GM23338 (cell line): ENCODE measurements around the gene MICAL3. TPM values are rescaled to one million over a fixed set of nuclear protein-coding genes. Genes with fewer than 3 reads are reported as not detected.

Source experiments
- ATAC-seq: fragments of 200-7000 bp; cut with Tn5 transposase; 3 replicates; pipeline ENCODE4 v1.9.1; 2020
- DNase-seq: peaks from one replicate; pipeline ENCODE4 v3.0.0-alpha.2; 2015; ENCODE audit warnings: low spot score
- H2AFZ ChIP-seq: fragments of 200-600 bp; sonication (generic); 2 replicates; pipeline ENCODE4 v1.8.0; 2016; ENCODE audit warnings: antibody characterized with exemption, mild to moderate bottlenecking, moderate library complexity
- H3F3A ChIP-seq: fragments of 200-600 bp; sonication (generic); replicated peaks from 2 replicates; pipeline ENCODE4 v1.8.0; 2017; ENCODE audit warnings: antibody characterized with exemption, mixed run types, low read depth
- H3K27ac ChIP-seq: fragments of 200-600 bp; sonication (generic); 2 replicates; pipeline ENCODE4 v1.6.1; 2016; ENCODE audit warnings: low read depth
- H3K27me3 ChIP-seq: fragments of 200-600 bp; sonication (generic); 2 replicates; pipeline ENCODE4 v1.8.0; 2016; ENCODE audit warnings: mild to moderate bottlenecking, mixed run types, moderate library complexity; ENCODE audit not compliant: insufficient read depth
- H3K36me3 ChIP-seq: fragments of 200-600 bp; sonication (generic); 2 replicates; pipeline ENCODE4 v1.8.0; 2016; ENCODE audit warnings: mild to moderate bottlenecking; ENCODE audit not compliant: insufficient read depth
- H3K4me1 ChIP-seq: fragments of 200-600 bp; sonication (generic); 2 replicates; pipeline ENCODE4 v1.8.0; 2016; ENCODE audit warnings: mild to moderate bottlenecking, moderate library complexity; ENCODE audit not compliant: insufficient read depth
- H3K4me2 ChIP-seq: fragments of 200-600 bp; sonication (generic); 2 replicates; pipeline ENCODE4 v1.7.1; 2017; ENCODE audit warnings: mixed run types
- H3K4me3 ChIP-seq: fragments of 200-600 bp; sonication (generic); 2 replicates; pipeline ENCODE4 v1.6.1; 2016; ENCODE audit warnings: mixed run types
- H3K79me2 ChIP-seq: fragments of 200-600 bp; sonication (generic); replicated peaks from 2 replicates; pipeline ENCODE4 v1.8.0; 2017; ENCODE audit warnings: mild to moderate bottlenecking; ENCODE audit not compliant: insufficient read depth
- H3K9me2 ChIP-seq: fragments of 200-600 bp; sonication (generic); 2 replicates; pipeline ENCODE4 v1.8.0; 2017; ENCODE audit not compliant: insufficient read depth
- H4K20me1 ChIP-seq: fragments of 200-600 bp; sonication (generic); replicated peaks from 2 replicates; pipeline ENCODE4 v1.8.0; 2017; ENCODE audit warnings: mild to moderate bottlenecking; ENCODE audit not compliant: insufficient read depth
- H3K27ac Mint-ChIP-seq: 2 replicates; pipeline ENCODE4 v1.8.0; 2020; ENCODE audit warnings: inconsistent platforms, mild to moderate bottlenecking, moderate library complexity, mixed read lengths
- H3K27me3 Mint-ChIP-seq: 3 replicates; pipeline ENCODE4 v1.8.0; 2022; ENCODE audit warnings: low read depth, mild to moderate bottlenecking, moderate library complexity, mixed read lengths, inconsistent platforms; ENCODE audit not compliant: insufficient read depth, poor library complexity
- H3K36me3 Mint-ChIP-seq: 3 replicates; pipeline ENCODE4 v1.8.0; 2021; ENCODE audit warnings: low read depth, mild to moderate bottlenecking, inconsistent platforms, moderate library complexity, mixed read lengths
- H3K4me1 Mint-ChIP-seq: 3 replicates; pipeline ENCODE4 v1.8.0; 2020; ENCODE audit warnings: mild to moderate bottlenecking, inconsistent platforms, mixed read lengths
- H3K4me3 Mint-ChIP-seq: 3 replicates; pipeline ENCODE4 v1.8.0; 2021; ENCODE audit warnings: moderate library complexity, mild to moderate bottlenecking, inconsistent platforms, mixed read lengths
- H3K9me3 Mint-ChIP-seq: 3 replicates; pipeline ENCODE4 v1.8.0; 2020; ENCODE audit warnings: moderate library complexity, mild to moderate bottlenecking, inconsistent platforms, mixed read lengths
- CREB1 ChIP-seq: fragments of 250-450 bp; sonication (Bioruptor Pico); IDR thresholded peaks from 2 replicates; pipeline ENCODE4 v1.5.0; 2020; ENCODE audit warnings: low read depth, mild to moderate bottlenecking, moderate library complexity
- EZH2 ChIP-seq: fragments of 200-600 bp; sonication (generic); IDR thresholded peaks from one replicate; pipeline ENCODE4 v1.8.0; 2017; ENCODE audit warnings: antibody characterized with exemption, mild to moderate bottlenecking, low read depth; ENCODE audit not compliant: unreplicated experiment
- EZH2phosphoT487 ChIP-seq: fragments of 200-600 bp; sonication (generic); IDR thresholded peaks from one replicate; pipeline ENCODE4 v1.8.1; 2018; ENCODE audit warnings: antibody characterized with exemption; ENCODE audit not compliant: unreplicated experiment
- JUNB ChIP-seq: IDR thresholded peaks from one replicate; pipeline ENCODE4 v1.6.1; 2016; ENCODE audit warnings: antibody characterized with exemption; ENCODE audit not compliant: unreplicated experiment
- NANOG ChIP-seq: IDR thresholded peaks from 2 replicates; pipeline ENCODE4 v1.6.1; 2016; ENCODE audit warnings: antibody characterized with exemption, borderline replicate concordance
- POLR2AphosphoS5 ChIP-seq: IDR thresholded peaks from 2 replicates; pipeline ENCODE4 v1.6.1; 2016; ENCODE audit warnings: antibody characterized with exemption, low read depth
- STAT1 ChIP-seq: IDR thresholded peaks from one replicate; pipeline ENCODE4 v1.6.1; 2016; ENCODE audit warnings: antibody characterized with exemption; ENCODE audit not compliant: unreplicated experiment
- ZNF114 ChIP-seq: fragments of 250-450 bp; sonication (Bioruptor Pico); IDR thresholded peaks from 2 replicates; pipeline ENCODE4 v1.5.0; 2020; ENCODE audit warnings: mild to moderate bottlenecking, moderate library complexity
- ZNF331 ChIP-seq: fragments of 250-450 bp; sonication (Bioruptor Pico); IDR thresholded peaks from 2 replicates; pipeline ENCODE4 v1.5.0; 2020; ENCODE audit warnings: low read depth, mild to moderate bottlenecking, moderate library complexity
- polyA plus RNA-seq: library from polyadenylated mRNA; unstranded; fragments of >200 nt; fragmentation: Nextera tagmentation; extraction: Ambion mirVana; gene quantifications from 2 replicates; pipeline ENCODE4 v1.2.1, GENCODE V29; 2016
- total RNA-seq: library from RNA; depleted of rRNA; stranded (reverse); fragments of >200 nt; shearing (Covaris generic); gene quantifications from 2 replicates; pipeline ENCODE4 v1.2.3, GENCODE V29; 2014
- TF ChIP-seq, protein P1 (sequence below): fragments of 250-450 bp; sonication (Bioruptor Pico); IDR thresholded peaks from 2 replicates; pipeline ENCODE4 v1.5.0; 2020; ENCODE audit warnings: mild to moderate bottlenecking, moderate library complexity
- TF ChIP-seq, protein P2 (sequence below), 2 experiments: fragments of 200-600 bp in 1 of 2; sonication (generic) in 1 of 2; conservative IDR thresholded peaks; 2 replicates each; pipeline versions ENCODE4 v1.5.1 to v1.6.1; 2016 to 2017; ENCODE audit warnings: antibody characterized with exemption in 2 of 2, low read depth in 2 of 2, mild to moderate bottlenecking in 2 of 2, moderate library complexity in 1 of 2
- TF ChIP-seq, protein P3 (sequence below): IDR thresholded peaks from one replicate; pipeline ENCODE4 v1.6.1; 2018; ENCODE audit warnings: antibody characterized with exemption; ENCODE audit not compliant: unreplicated experiment
- TF ChIP-seq, protein P4 (sequence below): IDR thresholded peaks from 2 replicates; pipeline ENCODE4 v1.6.1; 2016; ENCODE audit warnings: antibody characterized with exemption

MICAL3 gene
- total and polyA plus RNA-seq, 2 experiments from 2014 or later: 10.1 to 33.9 TPM

DNA sequence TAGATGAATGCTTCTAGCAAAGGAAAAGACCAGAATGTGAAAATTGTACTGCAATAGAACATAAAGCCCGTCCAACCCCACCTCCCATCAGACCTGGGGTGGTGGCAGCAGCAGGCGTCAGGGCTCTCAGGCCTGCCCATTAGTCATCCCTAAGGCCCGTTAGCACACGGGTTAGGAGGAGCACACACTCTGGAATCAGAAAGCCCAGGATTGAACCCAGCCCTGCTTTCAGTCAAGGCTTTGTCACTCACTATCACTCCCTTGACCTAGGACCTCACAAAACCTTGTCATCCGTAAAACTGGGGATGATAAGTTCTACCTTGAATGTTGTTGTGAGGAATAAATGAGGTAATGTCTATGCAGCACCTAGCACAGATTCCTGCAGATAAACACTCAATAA lies 26.9 kb downstream of the MICAL3 start:
- Histone ChIP-seq H3K27ac (no peak overlapping the region), H3K4me3 (no peak overlapping the region), H4K20me1 (peaks cover 31% of the 10 kb centered on the region; the same call in 1 of the 2 replicates), H3K9me2 (no peaks in the 10 kb centered on the region; the same call in 1 of the 2 replicates), H2AFZ (no peak overlapping the region), H3K27me3 (0 out of 2 replicates have a peak, but pooled peaks cover 4% of the 10 kb centered on the region), H3K4me1 (peaks cover 10% of the 10 kb centered on the region), H3K36me3 (no peaks in the 10 kb centered on the region), H3K4me2 (no peak overlapping the region), H3K79me2 (peaks cover 77% of the 10 kb centered on the region), H3F3A (no peaks in the 10 kb centered on the region)
- no peak for DNase-seq
- TF ChIP-seq, protein P1, sequence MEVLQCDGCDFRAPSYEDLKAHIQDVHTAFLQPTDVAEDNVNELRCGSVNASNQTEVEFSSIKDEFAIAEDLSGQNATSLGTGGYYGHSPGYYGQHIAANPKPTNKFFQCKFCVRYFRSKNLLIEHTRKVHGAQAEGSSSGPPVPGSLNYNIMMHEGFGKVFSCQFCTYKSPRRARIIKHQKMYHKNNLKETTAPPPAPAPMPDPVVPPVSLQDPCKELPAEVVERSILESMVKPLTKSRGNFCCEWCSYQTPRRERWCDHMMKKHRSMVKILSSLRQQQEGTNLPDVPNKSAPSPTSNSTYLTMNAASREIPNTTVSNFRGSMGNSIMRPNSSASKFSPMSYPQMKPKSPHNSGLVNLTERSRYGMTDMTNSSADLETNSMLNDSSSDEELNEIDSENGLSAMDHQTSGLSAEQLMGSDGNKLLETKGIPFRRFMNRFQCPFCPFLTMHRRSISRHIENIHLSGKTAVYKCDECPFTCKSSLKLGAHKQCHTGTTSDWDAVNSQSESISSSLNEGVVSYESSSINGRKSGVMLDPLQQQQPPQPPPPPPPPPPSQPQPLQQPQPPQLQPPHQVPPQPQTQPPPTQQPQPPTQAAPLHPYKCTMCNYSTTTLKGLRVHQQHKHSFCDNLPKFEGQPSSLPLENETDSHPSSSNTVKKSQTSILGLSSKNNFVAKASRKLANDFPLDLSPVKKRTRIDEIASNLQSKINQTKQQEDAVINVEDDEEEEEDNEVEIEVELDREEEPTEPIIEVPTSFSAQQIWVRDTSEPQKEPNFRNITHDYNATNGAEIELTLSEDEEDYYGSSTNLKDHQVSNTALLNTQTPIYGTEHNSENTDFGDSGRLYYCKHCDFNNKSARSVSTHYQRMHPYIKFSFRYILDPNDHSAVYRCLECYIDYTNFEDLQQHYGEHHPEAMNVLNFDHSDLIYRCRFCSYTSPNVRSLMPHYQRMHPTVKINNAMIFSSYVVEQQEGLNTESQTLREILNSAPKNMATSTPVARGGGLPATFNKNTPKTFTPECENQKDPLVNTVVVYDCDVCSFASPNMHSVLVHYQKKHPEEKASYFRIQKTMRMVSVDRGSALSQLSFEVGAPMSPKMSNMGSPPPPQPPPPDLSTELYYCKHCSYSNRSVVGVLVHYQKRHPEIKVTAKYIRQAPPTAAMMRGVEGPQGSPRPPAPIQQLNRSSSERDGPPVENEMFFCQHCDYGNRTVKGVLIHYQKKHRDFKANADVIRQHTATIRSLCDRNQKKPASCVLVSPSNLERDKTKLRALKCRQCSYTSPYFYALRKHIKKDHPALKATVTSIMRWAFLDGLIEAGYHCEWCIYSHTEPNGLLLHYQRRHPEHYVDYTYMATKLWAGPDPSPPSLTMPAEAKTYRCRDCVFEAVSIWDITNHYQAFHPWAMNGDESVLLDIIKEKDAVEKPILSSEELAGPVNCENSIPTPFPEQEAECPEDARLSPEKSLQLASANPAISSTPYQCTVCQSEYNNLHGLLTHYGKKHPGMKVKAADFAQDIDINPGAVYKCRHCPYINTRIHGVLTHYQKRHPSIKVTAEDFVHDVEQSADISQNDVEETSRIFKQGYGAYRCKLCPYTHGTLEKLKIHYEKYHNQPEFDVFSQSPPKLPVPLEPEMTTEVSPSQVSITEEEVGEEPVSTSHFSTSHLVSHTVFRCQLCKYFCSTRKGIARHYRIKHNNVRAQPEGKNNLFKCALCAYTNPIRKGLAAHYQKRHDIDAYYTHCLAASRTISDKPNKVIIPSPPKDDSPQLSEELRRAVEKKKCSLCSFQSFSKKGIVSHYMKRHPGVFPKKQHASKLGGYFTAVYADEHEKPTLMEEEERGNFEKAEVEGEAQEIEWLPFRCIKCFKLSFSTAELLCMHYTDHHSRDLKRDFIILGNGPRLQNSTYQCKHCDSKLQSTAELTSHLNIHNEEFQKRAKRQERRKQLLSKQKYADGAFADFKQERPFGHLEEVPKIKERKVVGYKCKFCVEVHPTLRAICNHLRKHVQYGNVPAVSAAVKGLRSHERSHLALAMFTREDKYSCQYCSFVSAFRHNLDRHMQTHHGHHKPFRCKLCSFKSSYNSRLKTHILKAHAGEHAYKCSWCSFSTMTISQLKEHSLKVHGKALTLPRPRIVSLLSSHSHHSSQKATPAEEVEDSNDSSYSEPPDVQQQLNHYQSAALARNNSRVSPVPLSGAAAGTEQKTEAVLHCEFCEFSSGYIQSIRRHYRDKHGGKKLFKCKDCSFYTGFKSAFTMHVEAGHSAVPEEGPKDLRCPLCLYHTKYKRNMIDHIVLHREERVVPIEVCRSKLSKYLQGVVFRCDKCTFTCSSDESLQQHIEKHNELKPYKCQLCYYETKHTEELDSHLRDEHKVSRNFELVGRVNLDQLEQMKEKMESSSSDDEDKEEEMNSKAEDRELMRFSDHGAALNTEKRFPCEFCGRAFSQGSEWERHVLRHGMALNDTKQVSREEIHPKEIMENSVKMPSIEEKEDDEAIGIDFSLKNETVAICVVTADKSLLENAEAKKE (CRISPR knock-in tag): no peak
- no peak for TF ChIP-seq ZNF114
- TF ChIP-seq ZNF331 (CRISPR knock-in tag): no peak
- no peak for TF ChIP-seq NANOG
- TF ChIP-seq, protein P2, sequence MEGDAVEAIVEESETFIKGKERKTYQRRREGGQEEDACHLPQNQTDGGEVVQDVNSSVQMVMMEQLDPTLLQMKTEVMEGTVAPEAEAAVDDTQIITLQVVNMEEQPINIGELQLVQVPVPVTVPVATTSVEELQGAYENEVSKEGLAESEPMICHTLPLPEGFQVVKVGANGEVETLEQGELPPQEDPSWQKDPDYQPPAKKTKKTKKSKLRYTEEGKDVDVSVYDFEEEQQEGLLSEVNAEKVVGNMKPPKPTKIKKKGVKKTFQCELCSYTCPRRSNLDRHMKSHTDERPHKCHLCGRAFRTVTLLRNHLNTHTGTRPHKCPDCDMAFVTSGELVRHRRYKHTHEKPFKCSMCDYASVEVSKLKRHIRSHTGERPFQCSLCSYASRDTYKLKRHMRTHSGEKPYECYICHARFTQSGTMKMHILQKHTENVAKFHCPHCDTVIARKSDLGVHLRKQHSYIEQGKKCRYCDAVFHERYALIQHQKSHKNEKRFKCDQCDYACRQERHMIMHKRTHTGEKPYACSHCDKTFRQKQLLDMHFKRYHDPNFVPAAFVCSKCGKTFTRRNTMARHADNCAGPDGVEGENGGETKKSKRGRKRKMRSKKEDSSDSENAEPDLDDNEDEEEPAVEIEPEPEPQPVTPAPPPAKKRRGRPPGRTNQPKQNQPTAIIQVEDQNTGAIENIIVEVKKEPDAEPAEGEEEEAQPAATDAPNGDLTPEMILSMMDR (conservative IDR thresholded peaks at IDR 0.05; ENCODE audit: low read depth in 2 of 2): no peak
- no peak for TF ChIP-seq EZH2
- no peak for TF ChIP-seq STAT1
- TF ChIP-seq EZH2phosphoT487: no peak
- no peak for TF ChIP-seq CREB1
- TF ChIP-seq, protein P3, sequence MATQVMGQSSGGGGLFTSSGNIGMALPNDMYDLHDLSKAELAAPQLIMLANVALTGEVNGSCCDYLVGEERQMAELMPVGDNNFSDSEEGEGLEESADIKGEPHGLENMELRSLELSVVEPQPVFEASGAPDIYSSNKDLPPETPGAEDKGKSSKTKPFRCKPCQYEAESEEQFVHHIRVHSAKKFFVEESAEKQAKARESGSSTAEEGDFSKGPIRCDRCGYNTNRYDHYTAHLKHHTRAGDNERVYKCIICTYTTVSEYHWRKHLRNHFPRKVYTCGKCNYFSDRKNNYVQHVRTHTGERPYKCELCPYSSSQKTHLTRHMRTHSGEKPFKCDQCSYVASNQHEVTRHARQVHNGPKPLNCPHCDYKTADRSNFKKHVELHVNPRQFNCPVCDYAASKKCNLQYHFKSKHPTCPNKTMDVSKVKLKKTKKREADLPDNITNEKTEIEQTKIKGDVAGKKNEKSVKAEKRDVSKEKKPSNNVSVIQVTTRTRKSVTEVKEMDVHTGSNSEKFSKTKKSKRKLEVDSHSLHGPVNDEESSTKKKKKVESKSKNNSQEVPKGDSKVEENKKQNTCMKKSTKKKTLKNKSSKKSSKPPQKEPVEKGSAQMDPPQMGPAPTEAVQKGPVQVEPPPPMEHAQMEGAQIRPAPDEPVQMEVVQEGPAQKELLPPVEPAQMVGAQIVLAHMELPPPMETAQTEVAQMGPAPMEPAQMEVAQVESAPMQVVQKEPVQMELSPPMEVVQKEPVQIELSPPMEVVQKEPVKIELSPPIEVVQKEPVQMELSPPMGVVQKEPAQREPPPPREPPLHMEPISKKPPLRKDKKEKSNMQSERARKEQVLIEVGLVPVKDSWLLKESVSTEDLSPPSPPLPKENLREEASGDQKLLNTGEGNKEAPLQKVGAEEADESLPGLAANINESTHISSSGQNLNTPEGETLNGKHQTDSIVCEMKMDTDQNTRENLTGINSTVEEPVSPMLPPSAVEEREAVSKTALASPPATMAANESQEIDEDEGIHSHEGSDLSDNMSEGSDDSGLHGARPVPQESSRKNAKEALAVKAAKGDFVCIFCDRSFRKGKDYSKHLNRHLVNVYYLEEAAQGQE: no peak
- no peak for TF ChIP-seq POLR2AphosphoS5
- no peak for TF ChIP-seq JUNB
- TF ChIP-seq, protein P4, sequence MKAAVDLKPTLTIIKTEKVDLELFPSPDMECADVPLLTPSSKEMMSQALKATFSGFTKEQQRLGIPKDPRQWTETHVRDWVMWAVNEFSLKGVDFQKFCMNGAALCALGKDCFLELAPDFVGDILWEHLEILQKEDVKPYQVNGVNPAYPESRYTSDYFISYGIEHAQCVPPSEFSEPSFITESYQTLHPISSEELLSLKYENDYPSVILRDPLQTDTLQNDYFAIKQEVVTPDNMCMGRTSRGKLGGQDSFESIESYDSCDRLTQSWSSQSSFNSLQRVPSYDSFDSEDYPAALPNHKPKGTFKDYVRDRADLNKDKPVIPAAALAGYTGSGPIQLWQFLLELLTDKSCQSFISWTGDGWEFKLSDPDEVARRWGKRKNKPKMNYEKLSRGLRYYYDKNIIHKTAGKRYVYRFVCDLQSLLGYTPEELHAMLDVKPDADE: no peak
- no peak overlapping the region for H3K27ac Mint-ChIP-seq
- H3K4me3 Mint-ChIP-seq: no peak overlapping the region
- H3K9me3 Mint-ChIP-seq: peaks cover 8% of the 10 kb centered on the region; the same call in 1 of the 3 replicates
- H3K36me3 Mint-ChIP-seq: no peaks in the 10 kb centered on the region; the same call in 2 of the 3 replicates
- ATAC-seq: no peak
- peaks cover 19% of the 10 kb centered on the region for H3K4me1 Mint-ChIP-seq
- H3K27me3 Mint-ChIP-seq: peaks cover 13% of the 10 kb centered on the region
